Transverse colon (tissue), 4 donors: ENCODE results near the gene ZBTB20. TPM values are rescaled to one million over a fixed set of nuclear protein-coding genes. Genes with fewer than 3 reads are reported as not detected.

Source experiments
- DNase-seq: peaks from one replicate; pipeline ENCODE4 v3.0.0-alpha.2; 2019
- H3K27ac ChIP-seq, 4 donors: fragments of 200-600 bp; sonication (generic); 2 replicates each; pipeline ENCODE4 v1.5.1; 2016 to 2018; ENCODE audit warnings: inconsistent platforms in 4 of 4
- H3K27me3 ChIP-seq: fragments of 200-600 bp; sonication (generic); 2 replicates; pipeline ENCODE4 v1.5.1; 2017; ENCODE audit warnings: inconsistent platforms
- H3K36me3 ChIP-seq, 4 donors: fragments of 200-600 bp; sonication (generic); 2 replicates each; pipeline ENCODE4 v1.5.1; 2017 to 2019; ENCODE audit warnings: inconsistent platforms in 4 of 4
- H3K4me1 ChIP-seq, 4 donors: fragments of 200-600 bp; sonication (generic); 2 replicates each; pipeline ENCODE4 v1.5.1; 2017 to 2020; ENCODE audit warnings: inconsistent platforms in 4 of 4
- H3K4me3 ChIP-seq, 4 donors: fragments of 200-600 bp; sonication (generic); 1 replicate in 1 of 4; 2 replicates in 3 of 4; pipeline versions ENCODE4 v1.5.1 to v1.6.1; 2017 to 2019; ENCODE audit warnings: inconsistent platforms in 4 of 4
- H3K9me3 ChIP-seq, 2 donors: fragments of 200-600 bp; sonication (generic); 2 replicates each; pipeline ENCODE4 v1.5.1; 2017 to 2019; ENCODE audit warnings: inconsistent platforms in 2 of 2
- CTCF ChIP-seq, 5 experiments: fragments of 200-600 bp in 3 of 5; fragments of 450-650 bp in 2 of 5; sonication (generic) in 3 of 5; IDR thresholded peaks; 1 replicate in 2 of 5; 2 replicates in 3 of 5; pipeline ENCODE4 v1.5.1; 2016 to 2017; ENCODE audit warnings: antibody characterized with exemption in 5 of 5, inconsistent platforms in 3 of 5, mild to moderate bottlenecking in 2 of 5, moderate library complexity in 1 of 5
- EP300 ChIP-seq: sonication (generic); formaldehyde crosslinking; IDR thresholded peaks from one replicate; pipeline ENCODE4 v1.6.1; 2017; ENCODE audit warnings: antibody characterized with exemption, low read depth
- POLR2A ChIP-seq: fragments of 450-650 bp; IDR thresholded peaks from one replicate; pipeline ENCODE4 v1.6.1; 2016; ENCODE audit warnings: antibody characterized with exemption, mild to moderate bottlenecking, moderate library complexity
- POLR2AphosphoS5 ChIP-seq, 3 donors: sonication (generic); formaldehyde crosslinking; IDR thresholded peaks; one replicate each; pipeline ENCODE4 v1.6.1; 2016; ENCODE audit warnings: antibody characterized with exemption in 3 of 3
- WGBS, 2 donors: methylation state at CpG; one replicate each; pipeline ENCODE4 v1.1.5; 2018; ENCODE audit warnings: low coverage in 1 of 2; 5-methylcytosine and 5-hydroxymethylcytosine counted together
- in situ Hi-C, 4 donors: fragments of 200-750 bp; cut with MboI; loops; one replicate each; pipeline versions ENCODE4 v1.15.0 to v1.15.1; 2017; ENCODE audit warnings: low sequenced_read_pairs in 3 of 4, low pct_ligation_motif_present in 1 of 4, low pct_unique_long_range_greater_than_20kb in 1 of 4
- intact Hi-C: fragments of 100-400 bp; cut with DNase I; formaldehyde crosslinking; loops from one replicate; pipeline ENCODE4 v1.15.1; 2023; ENCODE audit warnings: low total_unique reads
- total RNA-seq, 4 donors: library from RNA; depleted of rRNA; stranded (reverse); fragments of >200 nt; gene quantifications; one replicate each; pipeline ENCODE4 v1.1.0, GENCODE V29; 2016

ZBTB20 gene
- total RNA-seq, 4 donors from 2014 or later = 44.6 to 50.5 (median 46.4) TPM

DNA sequence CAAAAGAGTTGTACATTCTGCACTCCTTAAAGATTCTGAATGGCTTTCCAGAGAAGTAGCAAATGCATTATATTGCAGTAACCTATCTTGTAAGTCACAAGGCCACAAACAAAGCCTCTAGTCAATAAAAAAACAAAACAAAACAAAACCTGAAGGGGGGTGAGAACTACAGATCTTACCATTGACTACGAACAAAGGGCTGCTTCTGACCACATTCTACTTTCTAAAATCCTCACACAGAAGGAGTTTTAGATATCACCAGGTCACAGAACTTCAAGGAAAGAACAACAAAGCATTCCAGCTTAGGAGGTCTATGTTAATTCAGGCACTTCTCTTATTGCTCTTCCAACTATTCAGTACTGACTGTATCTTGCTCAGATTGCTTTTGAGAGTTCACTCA, 343.0 kb downstream of the ZBTB20 start:
- intact Hi-C loops (no loop called here), in situ Hi-C loops (no loop called here)
- Histone ChIP-seq H3K27ac (no peak overlapping the region), H3K4me1 (no peaks in the 10 kb centered on the region), H3K9me3 (no peaks in the 10 kb centered on the region), H3K27me3 (no peaks in the 10 kb centered on the region), H3K36me3 (no peaks in the 10 kb centered on the region), H3K4me3 (no peak overlapping the region)
- 69 to 80% methylated on average over 1 of the region's 1 CpG for WGBS, 2 donors
- no peak for DNase-seq
- TF ChIP-seq CTCF (IDR thresholded peaks at IDR 0.05) (no peak), POLR2A (no peak), EP300 (no peak), POLR2AphosphoS5 (IDR thresholded peaks at IDR 0.05) (no peak)

GRCh38 chr3:114803042-114803695, 343.9 kb downstream of the ZBTB20 start:
- DNase-seq = no peak
- in situ Hi-C loops = no loop called here
- intact Hi-C loops = no loop called here
- Histone ChIP-seq H3K27me3 (no peaks in the 10 kb centered on the region), H3K27ac (no peak overlapping the region), H3K4me1 (no peaks in the 10 kb centered on the region), H3K36me3 (no peaks in the 10 kb centered on the region), H3K9me3 (no peaks in the 10 kb centered on the region), H3K4me3 (no peak overlapping the region)
- WGBS, 2 donors = 84 to 86% methylated on average over 5 of the region's 5 CpGs
- TF ChIP-seq POLR2AphosphoS5 (IDR thresholded peaks at IDR 0.05) (no peak), EP300 (no peak), POLR2A (no peak), CTCF (IDR thresholded peaks at IDR 0.05) (no peak)

DNA sequence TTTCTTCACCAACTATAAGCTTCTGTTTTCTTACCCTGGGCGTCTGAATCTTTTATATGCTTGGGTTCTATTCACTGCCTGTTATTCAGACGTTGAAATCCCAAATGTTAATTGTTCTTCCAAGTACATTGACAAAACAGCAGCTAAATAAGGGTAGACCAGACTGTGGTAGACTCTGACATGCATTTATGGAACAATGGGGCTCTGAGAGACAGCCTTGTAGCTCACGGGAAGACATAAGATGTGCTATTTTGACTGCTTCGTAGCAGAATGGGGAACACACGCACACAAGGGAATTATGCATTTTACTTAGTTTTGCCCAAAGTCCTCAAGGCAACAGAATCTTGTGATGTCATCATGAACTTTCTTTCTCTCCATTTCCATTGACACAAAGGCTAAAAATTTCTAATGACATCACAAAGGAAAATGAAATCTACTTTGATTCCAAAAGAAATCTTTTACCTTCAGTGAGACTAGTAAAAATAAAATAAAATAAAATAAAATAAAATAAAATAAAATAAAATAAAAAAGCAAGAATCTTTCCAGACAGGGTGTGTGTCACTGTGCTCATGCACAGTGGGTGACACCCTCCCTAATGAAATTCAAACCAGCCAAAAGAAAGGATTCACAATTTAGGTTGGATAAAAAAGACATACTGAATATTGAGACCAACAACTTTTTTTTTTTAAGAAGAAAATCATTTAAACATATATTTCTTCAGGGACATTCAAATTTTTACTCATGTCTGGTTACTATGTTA, 346.6 kb downstream of the ZBTB20 start:
- TF ChIP-seq CTCF (IDR thresholded peaks at IDR 0.05) (no peak), POLR2AphosphoS5 (IDR thresholded peaks at IDR 0.05) (no peak), EP300 (no peak), POLR2A (no peak)
- intact Hi-C loops = no loop called here

DNA sequence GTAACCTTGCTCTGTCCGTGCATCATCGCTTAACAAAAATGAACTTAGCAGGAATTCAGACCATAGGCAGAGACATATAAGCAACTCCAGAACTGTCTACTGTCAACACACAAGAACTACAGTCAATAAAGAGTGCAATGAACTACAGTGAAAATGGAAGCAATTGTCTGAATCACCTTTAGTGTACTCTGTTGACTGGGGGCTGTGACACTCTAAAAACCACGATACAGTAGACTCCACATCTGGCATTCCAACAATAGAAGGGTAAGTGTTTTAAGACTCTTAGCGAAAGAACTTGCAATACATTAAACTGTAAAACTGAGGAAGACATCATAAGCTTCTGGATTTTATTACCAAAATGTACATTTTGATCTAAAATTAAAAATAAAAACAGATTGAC, 347.3 kb downstream of the ZBTB20 start:
- 93% methylated on average over 3 to 4 of the region's 4 CpGs for WGBS, 2 donors
- Histone ChIP-seq H3K4me1 (no peaks in the 10 kb centered on the region), H3K4me3 (no peak overlapping the region), H3K9me3 (no peaks in the 10 kb centered on the region), H3K27me3 (no peaks in the 10 kb centered on the region), H3K36me3 (no peaks in the 10 kb centered on the region), H3K27ac (no peak overlapping the region)
- intact Hi-C loops = no loop called here
- TF ChIP-seq CTCF (IDR thresholded peaks at IDR 0.05) (no peak), EP300 (no peak), POLR2A (no peak), POLR2AphosphoS5 (IDR thresholded peaks at IDR 0.05) (no peak)
- DNase-seq = no peak
- in situ Hi-C loops = no loop called here

More for the DNA sequence above, 346.6 kb downstream of the ZBTB20 start:
- Histone ChIP-seq H3K9me3 (no peaks in the 10 kb centered on the region), H3K4me3 (no peak overlapping the region), H3K27me3 (no peaks in the 10 kb centered on the region), H3K36me3 (no peaks in the 10 kb centered on the region), H3K4me1 (no peaks in the 10 kb centered on the region), H3K27ac (no peak overlapping the region)
- in situ Hi-C loops = no loop called here
- 89 to 93% methylated on average over 5 of the region's 5 CpGs for WGBS, 2 donors
- no peak for DNase-seq
